Left ventricle myocardium superior (tissue), 1 donor: Measurements from ENCODE around the gene PPP3R1. TPM values are rescaled to one million over a fixed set of nuclear protein-coding genes. Genes with fewer than 3 reads are reported as not detected.

Source experiments
- ATAC-seq: fragments of 200-7000 bp; cut with Tn5 transposase; one replicate; pipeline ENCODE4 v1.9.1; 2020; ENCODE audit warnings: mild to moderate bottlenecking, moderate library complexity
- DNase-seq: peaks from one replicate; pipeline ENCODE4 v3.0.0-alpha.2; 2020
- intact Hi-C: fragments of 100-400 bp; cut with micrococcal nuclease; formaldehyde crosslinking; loops from one replicate; pipeline ENCODE4 v1.11.0; 2022
- total RNA-seq: library from RNA; stranded (reverse); fragmentation: NEBNext Ultra II Directional; extraction: Animal tissue kit (Norgen Biotek cat#: 25700); gene quantifications from one replicate; pipeline ENCODE4 v1.2.1, GENCODE V29; 2021
- donor health status: DM: no; HTN: yes; CAD: no; lungs with severe emphysema.

PPP3R1 gene
- total RNA-seq, 1 donor from 2014 or later: 38.5 TPM

DNA sequence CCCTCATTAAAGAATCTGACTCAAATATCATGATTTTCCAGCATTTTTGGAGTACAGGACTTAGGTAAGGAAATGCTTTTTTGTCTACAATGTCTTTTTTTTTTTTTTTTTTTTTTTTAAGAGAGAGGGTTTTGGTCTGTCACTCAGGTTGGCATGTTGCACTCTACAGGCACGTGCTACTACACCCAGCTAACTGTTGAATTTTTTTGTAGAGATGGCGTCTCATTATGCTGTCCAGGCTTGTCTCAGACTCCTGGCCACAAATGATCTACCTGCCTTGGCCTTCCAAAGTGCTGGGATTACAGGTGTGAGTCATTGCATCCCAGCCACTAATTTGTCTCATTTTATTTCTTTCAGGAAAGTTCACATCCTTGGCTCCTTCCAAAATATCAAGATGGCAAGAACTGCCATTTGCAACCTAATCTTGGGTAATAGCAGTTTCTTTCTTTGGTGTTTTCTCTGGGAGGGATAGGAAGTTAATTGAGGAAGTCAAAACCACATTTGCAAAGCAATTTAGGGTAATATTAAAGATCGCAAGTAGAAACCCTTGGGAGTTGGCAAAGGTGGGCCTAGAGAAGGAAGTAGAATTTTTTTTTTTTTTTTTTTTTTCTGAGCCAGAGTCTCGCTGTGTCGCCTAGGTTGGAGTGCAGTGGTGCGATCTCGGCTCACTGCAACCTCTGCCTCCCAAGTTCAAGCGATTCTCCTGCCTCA lies 79.2 kb downstream of the PPP3R1 start:
- DNase-seq (no peak), ATAC-seq (no peak)
- intact Hi-C loops: no loop called here

DNA sequence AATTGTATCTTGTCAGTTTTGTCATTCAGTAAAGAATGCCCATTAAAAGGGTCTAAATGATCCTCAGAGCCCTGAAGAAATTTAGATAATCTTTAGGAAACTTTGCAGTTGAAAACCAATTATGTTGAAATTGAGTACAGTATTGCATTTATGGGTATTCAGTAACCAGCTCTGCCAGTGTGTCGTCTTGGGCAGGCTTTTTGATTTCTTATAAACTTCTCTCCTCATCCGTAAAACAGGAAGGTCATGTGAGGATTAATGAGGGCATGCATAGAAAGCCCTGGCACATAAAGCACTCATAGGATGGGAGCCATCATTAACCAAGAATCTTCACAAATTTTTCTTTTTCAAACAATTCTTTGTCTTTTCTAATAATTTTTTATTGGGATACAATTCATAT lies 79.8 kb downstream of the PPP3R1 start:
- intact Hi-C loops: no loop called here
- DNase-seq (no peak), ATAC-seq (no peak)

DNA sequence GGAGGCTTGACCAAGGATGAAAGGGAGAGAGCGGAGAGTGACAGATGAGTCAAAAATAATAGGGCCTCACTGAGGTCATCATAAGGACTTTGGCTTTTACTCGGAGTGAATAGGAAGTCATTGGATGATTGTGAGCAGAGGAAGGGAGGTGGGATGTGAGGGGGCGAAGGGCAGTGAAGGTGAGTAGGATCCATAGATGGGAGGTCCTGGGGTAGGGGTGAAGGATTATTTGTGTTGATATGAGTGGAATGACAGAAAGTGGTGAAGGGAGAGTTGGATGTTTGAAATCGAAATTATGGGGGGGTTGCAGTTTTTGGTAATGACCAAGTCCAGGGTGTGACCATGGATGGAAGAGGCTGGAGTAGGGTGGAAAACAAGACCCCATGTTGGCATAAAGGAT lies 80.6 kb downstream of the PPP3R1 start:
- no peak for ATAC-seq
- intact Hi-C loops: no loop called here

DNA sequence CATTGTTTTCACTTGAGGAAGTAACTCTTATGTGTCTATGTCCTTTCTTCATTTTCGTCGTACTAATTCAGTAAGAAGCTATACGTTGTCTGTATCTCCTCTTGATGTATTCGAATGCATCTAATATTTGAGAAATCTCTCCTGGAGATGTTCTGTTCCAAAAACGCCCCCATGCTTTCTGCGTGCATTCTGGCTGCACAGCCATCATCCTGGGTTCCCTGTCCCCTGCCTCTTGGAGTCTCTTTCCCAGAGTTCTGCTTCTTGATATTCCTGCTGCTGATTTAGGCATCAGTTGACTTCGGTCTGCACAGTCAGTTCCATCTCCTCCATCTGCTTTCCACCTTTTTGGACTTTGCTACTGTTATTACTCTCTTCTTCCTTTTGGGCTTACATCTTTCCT lies 81.2 kb downstream of the PPP3R1 start:
- ATAC-seq (no peak), DNase-seq (no peak)
- intact Hi-C loops: no loop called here

More for the DNA sequence above, 80.6 kb downstream of the PPP3R1 start:
- DNase-seq: no peak

DNA sequence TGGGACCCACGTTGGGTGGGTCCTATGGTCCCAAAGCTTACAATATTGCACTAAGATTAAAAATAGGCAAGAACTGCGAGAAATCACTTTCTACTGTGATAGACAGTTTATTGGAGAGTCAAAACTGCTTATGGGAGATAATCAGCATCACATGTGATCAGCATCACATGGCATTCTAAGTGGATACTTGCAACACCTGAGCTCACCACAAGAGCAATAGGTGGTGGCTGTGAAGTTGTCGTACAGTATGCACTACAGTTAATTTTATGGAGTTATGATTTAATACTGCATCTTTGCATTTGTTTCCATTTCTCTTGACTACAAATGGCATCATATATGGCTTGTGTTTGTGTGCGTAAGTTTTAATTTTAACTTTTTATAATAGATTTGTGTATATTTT lies 83.0 kb downstream of the PPP3R1 start:
- ATAC-seq: no peak
- intact Hi-C loops: no loop called here
- DNase-seq: no peak

DNA sequence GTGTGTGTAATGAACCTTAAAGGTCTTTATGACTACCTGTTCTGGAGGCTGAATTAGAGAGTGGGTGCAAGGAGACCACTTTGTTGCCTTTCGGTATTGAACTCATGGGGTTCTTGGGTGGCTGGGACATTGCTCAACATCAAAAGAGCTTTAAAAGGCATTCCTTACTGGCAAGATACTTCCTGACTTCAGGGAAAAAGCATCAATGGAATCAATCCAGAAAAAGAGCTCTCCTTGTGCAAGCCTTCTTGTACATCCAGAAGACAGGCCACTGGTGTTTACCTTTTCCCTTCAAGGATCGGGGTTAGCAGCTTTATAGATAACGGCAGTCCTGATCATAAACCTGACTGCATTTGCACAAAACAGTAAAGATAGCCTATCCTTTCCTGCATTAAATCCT lies 85.1 kb downstream of the PPP3R1 start:
- intact Hi-C loops: no loop called here
- no peak for ATAC-seq
- no peak for DNase-seq

DNA sequence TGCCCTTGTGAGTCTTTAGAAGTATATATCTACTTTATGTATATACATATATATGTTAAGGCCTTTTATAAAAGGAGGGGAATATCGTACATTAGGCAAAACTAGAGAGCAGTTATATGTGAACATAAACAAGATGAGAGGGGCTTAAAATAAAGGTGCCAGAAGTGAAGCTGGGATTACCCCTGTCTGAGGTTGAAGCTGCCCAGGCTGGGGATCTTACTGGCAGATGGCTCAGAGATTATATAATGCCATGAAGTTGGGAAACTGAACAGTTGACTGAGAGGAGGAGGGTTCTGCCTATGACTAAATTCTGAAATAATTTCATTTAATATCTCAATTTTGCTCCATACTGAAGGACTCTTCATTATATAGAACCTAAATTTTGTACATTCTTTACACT lies 88.7 kb downstream of the PPP3R1 start:
- DNase-seq (no peak), ATAC-seq (no peak)
- intact Hi-C loops: no loop called here

DNA sequence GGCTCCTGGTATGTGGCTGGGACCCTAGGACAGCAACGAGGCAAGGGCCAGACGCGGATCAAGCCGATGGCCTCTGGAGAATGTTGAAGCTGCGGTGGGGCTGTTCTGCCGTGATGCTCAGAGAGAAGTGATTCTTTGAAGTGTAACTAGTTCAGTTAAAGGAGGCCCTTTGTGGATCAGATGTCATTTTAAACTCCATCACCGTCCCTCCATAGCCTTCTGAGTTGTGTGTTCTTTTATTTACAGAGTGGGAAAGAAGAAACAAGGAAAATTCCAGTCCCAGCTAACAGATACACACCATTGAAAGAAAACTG lies 94.2 kb downstream of the PPP3R1 start:
- ATAC-seq (no peak), DNase-seq (no peak)
- intact Hi-C loops: no loop called here

DNA sequence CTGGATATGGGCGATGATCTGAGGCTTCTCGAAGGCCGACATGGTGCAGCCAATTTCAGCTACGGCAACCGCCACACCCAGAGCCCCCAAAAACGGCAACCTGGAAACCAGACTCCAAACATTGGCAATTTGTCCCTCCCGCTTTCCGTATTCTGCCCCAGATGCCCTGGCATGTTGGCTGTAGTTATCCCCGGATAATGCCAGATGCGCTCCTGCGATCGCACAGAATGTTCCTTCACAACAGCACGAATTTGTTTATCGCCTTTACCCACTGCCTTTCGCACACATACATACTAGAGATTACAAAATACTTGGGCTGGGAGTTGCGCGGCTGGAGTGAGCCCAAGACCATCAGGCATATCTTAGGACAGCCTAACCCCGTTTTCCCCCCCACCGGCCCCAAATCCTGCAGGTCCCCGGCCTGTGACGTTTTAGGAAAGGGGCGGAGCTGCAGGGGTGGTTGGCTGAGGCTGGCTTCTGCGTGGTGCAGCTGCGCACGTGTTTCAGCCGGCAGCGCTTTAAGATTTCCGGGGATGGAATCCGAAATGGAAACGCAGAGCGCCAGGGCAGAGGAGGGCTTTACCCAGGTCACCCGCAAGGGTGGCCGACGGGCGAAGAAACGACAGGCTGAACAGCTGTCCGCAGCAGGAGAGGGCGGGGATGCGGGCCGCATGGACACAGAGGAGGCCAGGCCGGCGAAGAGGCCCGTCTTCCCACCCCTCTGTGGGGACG lies 94.8 kb downstream of the PPP3R1 start, which contains the start of gene PNO1:
Gene PNO1, plus strand, starts transcription at position 487 of the 732 bp plus-strand sequence. Its CDS starts 47 bp downstream, at position 534.
- DNase-seq: peak; percentile 95
- peak; percentile 98 for ATAC-seq
- intact Hi-C loops: no loop called here

DNA sequence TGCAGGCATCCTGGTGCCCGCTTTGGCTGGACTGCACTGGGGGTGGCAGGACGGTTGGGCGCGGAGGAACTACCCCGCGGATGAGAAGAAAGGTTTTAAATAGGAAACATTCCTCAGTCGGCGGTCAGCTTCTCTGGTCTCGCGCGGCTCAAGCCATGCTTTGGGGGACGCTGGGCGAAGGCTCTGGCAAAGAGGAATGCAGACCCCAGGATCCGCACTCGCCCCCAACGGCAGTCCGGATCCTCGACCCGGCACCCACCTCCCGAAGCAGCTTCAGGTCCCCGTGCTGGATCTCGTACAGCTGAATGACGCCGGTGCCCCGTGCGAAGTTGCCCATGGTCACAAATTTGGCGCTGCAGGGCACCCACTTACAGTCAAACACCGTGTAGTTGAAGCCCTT lies 95.3 kb downstream of the PPP3R1 start:
- no peak for DNase-seq
- ATAC-seq: peak; percentile 64
- intact Hi-C loops: no loop called here

DNA sequence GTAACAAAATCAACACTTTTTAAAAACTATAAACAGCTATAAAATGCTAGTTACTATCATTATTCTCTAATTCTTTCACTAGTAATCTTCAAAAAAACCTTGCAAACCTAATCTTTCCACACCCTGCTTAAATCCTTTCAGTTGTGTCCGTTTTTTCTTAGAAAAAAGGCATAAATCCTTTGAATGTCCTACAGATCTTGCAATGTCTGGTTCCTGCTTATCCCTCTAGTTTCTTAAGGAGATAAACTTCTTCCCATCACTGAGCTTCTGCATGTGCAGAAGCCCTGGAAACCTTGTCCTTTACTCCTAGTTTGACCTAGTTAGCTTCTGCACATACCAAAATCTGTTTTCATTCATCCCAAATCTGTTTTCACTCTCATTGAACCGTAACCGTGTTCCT lies 95.9 kb downstream of the PPP3R1 start:
- no peak for ATAC-seq
- DNase-seq: no peak
- intact Hi-C loops: no loop called here

DNA sequence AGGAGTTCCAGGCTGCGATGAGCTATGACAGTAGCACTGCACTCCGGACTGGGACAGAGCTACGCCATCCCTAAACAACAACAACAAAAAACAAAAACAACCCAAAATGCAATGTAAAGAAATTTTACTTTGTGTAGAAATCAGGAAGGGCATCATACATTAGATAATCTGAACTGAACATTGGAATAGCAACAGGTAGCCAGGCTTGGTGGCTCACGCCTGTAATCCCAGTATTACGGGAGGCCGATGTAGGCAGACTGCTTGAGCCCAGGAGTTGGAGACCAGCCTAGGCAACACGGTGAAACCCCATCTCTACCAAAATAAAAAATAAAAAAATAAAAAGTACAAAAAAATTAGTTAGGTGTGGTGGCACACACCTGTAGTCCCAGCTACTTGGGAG lies 96.7 kb downstream of the PPP3R1 start:
- intact Hi-C loops: no loop called here
- ATAC-seq (no peak), DNase-seq (no peak)

DNA sequence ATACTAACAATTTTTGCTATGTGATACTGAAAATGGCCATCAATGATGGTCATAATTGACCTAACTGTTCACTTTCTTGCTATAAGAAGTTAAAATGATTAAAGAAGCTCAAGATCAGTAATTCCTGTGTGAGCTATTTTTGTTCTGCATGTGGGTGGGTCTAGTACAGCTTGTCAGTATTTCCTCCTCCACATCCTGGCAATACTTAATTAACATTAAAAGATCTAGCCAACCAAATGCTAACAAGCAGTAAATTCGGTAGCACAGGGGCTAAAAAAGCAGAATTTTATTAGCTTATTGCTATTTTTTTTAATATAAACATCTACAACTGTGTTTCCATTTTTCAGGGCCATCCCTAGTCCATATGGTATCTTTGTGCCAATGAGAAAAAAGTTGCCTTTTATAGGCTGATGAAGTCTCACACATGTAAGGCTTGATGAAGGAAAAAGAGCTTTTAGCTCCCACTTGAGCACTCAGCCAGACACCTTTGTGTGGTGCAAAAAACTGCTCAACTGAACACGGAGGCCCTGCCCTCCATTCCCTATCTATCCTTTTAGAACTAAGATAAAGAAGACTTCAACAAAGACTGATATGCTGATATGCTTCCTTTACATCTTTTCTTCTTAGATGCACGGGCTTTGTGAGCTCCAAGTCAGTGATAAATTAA lies 99.5 kb downstream of the PPP3R1 start:
- DNase-seq: no peak
- ATAC-seq: no peak
- intact Hi-C loops: no loop called here

DNA sequence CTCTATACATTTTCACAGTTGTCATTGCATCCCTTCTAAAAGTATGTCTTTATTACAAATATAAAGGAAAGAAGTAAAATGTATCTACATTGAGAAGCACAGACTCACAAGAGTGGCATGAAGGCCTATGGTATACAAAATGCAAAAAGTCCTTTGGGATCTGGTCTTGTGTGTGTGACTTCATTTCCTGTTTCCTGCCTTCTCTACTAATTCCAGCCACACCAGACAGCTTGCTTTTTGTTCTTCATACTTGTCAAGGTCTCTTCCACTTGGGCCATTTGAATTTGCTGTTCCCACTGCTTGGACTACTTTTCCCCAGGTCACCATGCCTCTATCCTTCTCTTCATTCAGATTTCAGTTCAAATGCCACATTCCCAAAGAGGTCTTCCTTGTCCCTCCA lies 101.3 kb downstream of the PPP3R1 start:
- no peak for ATAC-seq
- intact Hi-C loops: no loop called here
- no peak for DNase-seq

DNA sequence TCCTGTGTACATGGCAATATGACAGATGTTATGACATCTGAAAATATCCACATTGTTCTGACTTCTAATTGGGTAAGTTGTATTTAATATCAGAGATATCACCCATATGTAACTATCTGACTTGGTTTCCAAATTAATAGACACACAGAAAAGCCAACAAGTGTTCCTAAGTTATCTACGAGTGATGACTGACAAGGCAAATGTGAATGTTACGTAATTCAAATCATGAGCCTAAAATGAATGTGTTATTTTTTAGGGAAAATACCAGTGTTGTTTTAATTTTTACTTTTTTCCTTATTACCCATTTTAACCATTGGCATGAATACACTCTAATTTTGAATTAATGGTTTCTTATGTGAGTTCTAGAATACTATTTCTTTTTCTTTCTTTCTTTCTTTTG lies 110.5 kb downstream of the PPP3R1 start:
- DNase-seq: no peak
- no peak for ATAC-seq
- intact Hi-C loops: no loop called here

DNA sequence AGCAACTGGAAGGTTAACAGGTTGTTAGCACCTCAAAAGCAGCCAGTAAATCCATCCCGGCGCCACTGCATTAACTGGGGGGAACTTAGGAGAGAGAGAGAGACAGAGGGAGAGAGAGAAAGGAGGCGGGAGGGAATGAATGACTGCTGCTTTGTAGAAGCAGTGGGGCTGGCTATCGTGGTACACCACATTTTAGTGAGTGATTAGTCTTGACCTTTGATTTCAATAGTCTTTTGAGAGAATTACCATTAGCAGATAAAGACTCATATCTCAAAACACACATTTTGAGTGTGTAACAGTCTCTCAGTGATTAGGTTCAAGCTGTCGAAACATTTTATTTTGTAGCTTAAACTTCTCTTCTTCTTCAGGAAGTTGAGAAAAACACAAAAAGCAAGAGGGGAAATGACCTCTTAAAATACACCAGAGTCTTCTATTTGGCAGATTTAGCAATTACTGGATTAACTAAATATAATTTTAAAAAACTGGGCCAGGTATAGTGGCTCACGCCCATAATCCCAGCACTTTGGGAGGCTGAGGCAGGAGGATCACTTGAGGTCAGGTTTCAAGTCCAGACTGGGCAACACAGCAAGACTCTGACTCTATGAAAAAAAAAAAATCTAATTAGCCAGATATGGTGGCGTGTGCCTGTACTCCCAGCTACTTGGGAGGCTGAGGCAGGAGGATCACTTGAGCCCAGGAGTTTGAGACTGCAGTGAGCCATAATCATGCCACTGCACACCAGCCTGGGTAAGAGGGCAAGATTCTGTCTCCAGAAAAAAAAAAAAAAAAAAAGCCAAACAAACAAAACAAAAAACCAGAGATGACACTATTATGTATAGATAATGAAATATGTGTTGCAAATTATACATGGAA lies 116.6 kb downstream of the PPP3R1 start:
- intact Hi-C loops: no loop called here
- no peak for ATAC-seq
- DNase-seq: no peak

DNA sequence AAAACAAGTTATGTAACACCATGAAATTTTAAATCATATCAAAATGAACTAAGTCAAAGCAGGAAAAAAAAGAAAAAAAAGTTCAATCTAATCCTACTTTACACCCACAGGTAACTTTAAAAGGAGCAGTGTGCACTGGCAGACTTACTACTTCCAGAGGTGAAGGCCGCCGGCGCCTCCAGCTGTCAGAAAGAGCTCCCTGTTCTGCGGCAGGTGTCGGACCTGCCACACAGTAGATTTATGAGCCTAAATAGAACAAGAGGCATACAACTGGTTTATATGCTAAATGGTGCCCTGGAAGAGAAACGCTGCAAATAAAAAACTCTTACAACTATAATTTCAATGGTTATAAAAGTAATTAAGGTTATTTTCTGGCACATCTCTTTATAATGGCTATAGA lies 117.8 kb downstream of the PPP3R1 start:
- no peak for ATAC-seq
- DNase-seq: no peak
- intact Hi-C loops: no loop called here

DNA sequence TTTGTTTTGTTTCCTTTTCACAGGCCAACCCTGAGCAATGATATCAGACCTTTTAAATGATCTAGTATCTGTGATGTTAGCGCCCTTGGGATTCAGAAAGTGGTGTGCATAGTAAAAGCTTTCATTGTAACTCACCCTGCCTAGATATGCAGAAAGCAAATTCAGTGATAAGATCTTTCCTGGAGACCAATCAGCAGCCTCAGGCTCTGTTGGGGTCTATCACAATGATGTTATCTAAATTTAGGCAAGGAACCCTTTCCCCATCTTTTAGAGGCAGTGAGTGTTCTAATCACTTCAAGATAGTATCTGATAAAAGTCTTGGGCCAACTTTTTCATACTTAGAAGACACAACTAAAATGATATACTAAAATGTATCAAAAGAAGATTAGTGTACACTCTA lies 118.2 kb downstream of the PPP3R1 start:
- intact Hi-C loops: no loop called here
- ATAC-seq (no peak), DNase-seq (no peak)
